ENCODE data around the gene DNAAF1. TPM values are rescaled to one million over a fixed set of nuclear protein-coding genes. Genes with fewer than 3 reads are reported as not detected.

Gene DNAAF1
- polyA plus RNA-seq, 1 donor (not counting 4 experiments of a cell fraction or from before 2014, with no cell fraction given) = 0.01 TPM

- Histone ChIP-seq H3K36me3 (ENCODE audit: control insufficient read depth in 2 of 2, extremely low read depth in 1 of 2, insufficient read depth in 2 of 2, low read length in 2 of 2) (peaks cover 8 to 22% of the 10 kb centered on the region in 2 experiments), H3K27me3 (ENCODE audit: control insufficient read depth, extremely low read depth, insufficient read depth, low read length) (no peaks in the 10 kb centered on the region), H3K4me3 (ENCODE audit: control insufficient read depth in 2 of 3, extremely low read depth in 1 of 3, insufficient read depth in 2 of 3, low read depth in 1 of 3, low read length in 3 of 3) (no peak overlapping the region), H2AFZ (ENCODE audit: control insufficient read depth, low read length) (no peak overlapping the region), H3K9ac (ENCODE audit: control insufficient read depth, extremely low read depth, insufficient read depth, low read length) (no peak overlapping the region), H4K20me1 (ENCODE audit: control insufficient read depth, extremely low read depth, insufficient read depth, low read length) (peaks cover 2% of the 10 kb centered on the region), H3K79me2 (ENCODE audit: control insufficient read depth, insufficient read depth, low read length) (peaks cover 34% of the 10 kb centered on the region), H3K27ac (ENCODE audit: control insufficient read depth, insufficient read depth, low read length) (no peak overlapping the region), H3K9me3 (ENCODE audit: control insufficient read depth, low read depth, low read length) (no peaks in the 10 kb centered on the region), H3K4me1 (ENCODE audit: control insufficient read depth, extremely low read depth, insufficient read depth, low read length) (peaks cover 4% of the 10 kb centered on the region), H3K4me2 (ENCODE audit: control insufficient read depth, extremely low read depth, insufficient read depth, low read depth, low read length) (no peak overlapping the region), H3K9me1 (ENCODE audit: control insufficient read depth, extremely low read depth, insufficient read depth, low read length) (no peaks in the 10 kb centered on the region)
- DNase-seq (ENCODE audit: low read depth, low spot score) (no peak), FAIRE-seq (no peak)
- no peak for TF ChIP-seq CTCF (optimal IDR thresholded peaks at IDR 0.05 in 1 of 3, IDR thresholded peaks at IDR 0.05 in 1 of 3, conservative IDR thresholded peaks at IDR 0.05 in 1 of 3; ENCODE audit: extremely low read depth in 1 of 3, insufficient read depth in 2 of 3, low read length in 3 of 3)
- TF ChIP-seq EZH2 (IDR thresholded peaks at IDR 0.05; ENCODE audit: low read length) = no peak
- dilution Hi-C loops (cut with MboI; ENCODE audit: extremely low pct_ligation_motif_present, low sequenced_read_pairs) = no loop called here
These were observed 39.7 kb downstream of the DNAAF1 start for GRCh38 chr16:84184775-84185174.

GRCh38 chr16:84186685-84187437 is 41.8 kb downstream of the DNAAF1 start, which contains the start of gene TAF1C:
Gene TAF1C (minus strand): TSS chr16:84187057. CDS start chr16:84184988, 2,069 bp downstream.
- Histone ChIP-seq H3K9ac (ENCODE audit: control insufficient read depth, extremely low read depth, insufficient read depth, low read length) (peak within 1 kb of the TSS; percentile 90), H3K27me3 (ENCODE audit: control insufficient read depth, extremely low read depth, insufficient read depth, low read length) (no peaks in the 10 kb centered on the region), H3K9me1 (ENCODE audit: control insufficient read depth, extremely low read depth, insufficient read depth, low read length) (no peaks in the 10 kb centered on the region), H3K79me2 (ENCODE audit: control insufficient read depth, insufficient read depth, low read length) (peaks cover 34% of the 10 kb centered on the region), H3K4me3 (ENCODE audit: control insufficient read depth in 2 of 3, extremely low read depth in 1 of 3, insufficient read depth in 2 of 3, low read depth in 1 of 3, low read length in 3 of 3) (peak within 1 kb of the TSS; percentile 90 to 93 (median 91)), H3K36me3 (ENCODE audit: control insufficient read depth in 2 of 2, extremely low read depth in 1 of 2, insufficient read depth in 2 of 2, low read length in 2 of 2) (peaks cover 3 to 17% of the 10 kb centered on the region in 2 experiments), H2AFZ (ENCODE audit: control insufficient read depth, low read length) (peak within 1 kb of the TSS; percentile 98), H3K4me2 (ENCODE audit: control insufficient read depth, extremely low read depth, insufficient read depth, low read depth, low read length) (peak within 1 kb of the TSS; percentile 82), H3K27ac (ENCODE audit: control insufficient read depth, insufficient read depth, low read length) (peak within 1 kb of the TSS; percentile 69), H3K9me3 (ENCODE audit: control insufficient read depth, low read depth, low read length) (no peaks in the 10 kb centered on the region), H3K4me1 (ENCODE audit: control insufficient read depth, extremely low read depth, insufficient read depth, low read length) (peaks cover 4% of the 10 kb centered on the region), H4K20me1 (ENCODE audit: control insufficient read depth, extremely low read depth, insufficient read depth, low read length) (peaks cover 2% of the 10 kb centered on the region)
- TF ChIP-seq EZH2 (IDR thresholded peaks at IDR 0.05; ENCODE audit: low read length) (no peak), CTCF (optimal IDR thresholded peaks at IDR 0.05 in 1 of 3, IDR thresholded peaks at IDR 0.05 in 1 of 3, conservative IDR thresholded peaks at IDR 0.05 in 1 of 3; ENCODE audit: extremely low read depth in 1 of 3, insufficient read depth in 2 of 3, low read length in 3 of 3) (peak; percentile 89 to 98 (median 92))
- peak; percentile 55 for DNase-seq (ENCODE audit: low read depth, low spot score)
- no peak for FAIRE-seq
- dilution Hi-C loops (cut with MboI; ENCODE audit: extremely low pct_ligation_motif_present, low sequenced_read_pairs) = no loop called here

All from keratinocyte (primary cell).